Activated naive CD8-positive, alpha-beta T cell treated with anti-CD3 and anti-CD28 coated beads, Interleukin-2, amount 50 U/mL, for 16 hours (primary cell): ENCODE data around the gene PPP6R2.
"Not testable (repeated sequence)": the region's sequence is repeated elsewhere in the genome, so short reads cannot be mapped to it uniquely, and the experiment has no call there.

ENCODE experiments used
- DNase-seq: peaks from one replicate; pipeline ENCODE4 v3.0.0-alpha.2; 2020; ENCODE audit warnings: low read depth, low spot score

The PPP6R2 gene

DNA sequence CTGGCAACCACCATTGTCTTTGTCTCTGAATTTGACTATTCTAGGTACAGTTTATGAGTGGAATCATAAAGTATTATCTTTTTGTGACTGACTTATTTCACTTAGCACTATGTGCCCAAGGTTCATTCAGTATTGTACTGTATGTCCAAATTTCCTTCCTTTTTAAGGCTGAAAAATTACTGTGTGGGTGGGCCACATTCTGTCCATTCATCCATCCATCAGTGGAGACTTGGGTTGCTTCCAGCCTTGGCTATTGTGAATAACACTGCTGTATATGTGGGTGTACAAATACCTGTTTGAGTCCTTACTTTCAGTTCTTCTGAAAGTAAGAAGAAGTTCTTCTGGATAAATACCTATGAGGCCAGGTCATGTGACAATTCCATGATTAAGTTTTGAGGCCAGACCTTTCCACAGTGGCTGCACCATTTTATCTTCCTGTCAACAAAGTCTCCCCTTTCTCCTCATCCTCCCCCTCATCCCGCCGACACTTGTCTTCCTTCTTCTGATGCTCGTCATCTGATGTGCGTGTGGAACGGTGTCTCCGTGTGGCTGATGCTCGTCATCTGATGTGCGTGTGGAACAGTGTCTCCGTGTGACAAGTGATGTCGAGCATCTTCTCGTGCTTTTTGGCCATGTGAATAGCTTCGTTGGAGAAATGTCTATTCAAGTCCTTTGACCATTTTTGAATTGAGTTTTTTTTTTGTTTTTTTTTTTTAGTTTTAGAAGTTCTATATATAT, 82.2 kb downstream of the PPP6R2 start:
- no peak for DNase-seq

GRCh38 chr22:50432131-50432876, 89.2 kb downstream of the PPP6R2 start:
- DNase-seq, result no peak

- not testable (repeated sequence) for DNase-seq
Observed at GRCh38 chr22:50432877-50433510, 89.9 kb downstream of the PPP6R2 start.

GRCh38 chr22:50434849-50435248, 91.7 kb downstream of the PPP6R2 start:
- no peak for DNase-seq

DNA sequence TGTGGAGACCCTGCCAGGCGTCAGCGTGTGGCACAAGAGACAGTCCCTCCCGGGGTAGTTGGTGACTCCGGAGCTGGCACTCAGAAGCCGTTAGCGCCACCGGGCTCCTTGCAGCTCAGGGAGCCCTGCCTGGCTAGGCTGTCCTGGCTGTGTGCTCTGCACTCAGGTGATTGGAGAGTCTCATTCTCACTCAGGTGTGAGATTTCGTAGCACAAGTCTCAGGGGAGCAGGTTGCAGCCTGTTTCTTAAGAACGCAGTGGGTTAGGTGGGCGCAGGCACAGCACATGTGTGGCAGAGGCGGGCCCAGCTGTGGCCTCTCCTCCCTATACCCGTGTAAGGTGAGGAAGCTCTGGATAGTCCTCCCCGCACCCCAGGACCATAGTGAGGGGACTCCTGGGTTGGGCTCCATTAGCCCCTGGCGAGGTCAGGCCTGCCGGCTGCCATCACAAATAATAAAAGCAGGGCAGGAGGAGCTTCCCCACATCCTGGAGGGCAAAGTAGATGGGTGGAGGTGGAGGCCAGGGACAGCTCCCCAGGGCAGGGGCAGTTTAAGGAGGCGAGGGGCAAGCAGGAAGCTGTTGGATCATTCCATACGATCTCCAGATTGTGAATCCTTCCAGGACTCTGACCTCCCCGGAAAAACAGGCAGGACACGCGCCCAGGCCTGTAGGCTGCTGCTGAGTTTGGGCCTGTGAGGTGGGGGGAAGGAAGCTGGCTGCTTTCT, 92.3 kb downstream of the PPP6R2 start:
- no peak for DNase-seq

GRCh38 chr22:50436015-50436830, 93.1 kb downstream of the PPP6R2 start:
- DNase-seq, result no peak

- no peak for DNase-seq
Observed at GRCh38 chr22:50436841-50437341, 93.8 kb downstream of the PPP6R2 start.

DNA sequence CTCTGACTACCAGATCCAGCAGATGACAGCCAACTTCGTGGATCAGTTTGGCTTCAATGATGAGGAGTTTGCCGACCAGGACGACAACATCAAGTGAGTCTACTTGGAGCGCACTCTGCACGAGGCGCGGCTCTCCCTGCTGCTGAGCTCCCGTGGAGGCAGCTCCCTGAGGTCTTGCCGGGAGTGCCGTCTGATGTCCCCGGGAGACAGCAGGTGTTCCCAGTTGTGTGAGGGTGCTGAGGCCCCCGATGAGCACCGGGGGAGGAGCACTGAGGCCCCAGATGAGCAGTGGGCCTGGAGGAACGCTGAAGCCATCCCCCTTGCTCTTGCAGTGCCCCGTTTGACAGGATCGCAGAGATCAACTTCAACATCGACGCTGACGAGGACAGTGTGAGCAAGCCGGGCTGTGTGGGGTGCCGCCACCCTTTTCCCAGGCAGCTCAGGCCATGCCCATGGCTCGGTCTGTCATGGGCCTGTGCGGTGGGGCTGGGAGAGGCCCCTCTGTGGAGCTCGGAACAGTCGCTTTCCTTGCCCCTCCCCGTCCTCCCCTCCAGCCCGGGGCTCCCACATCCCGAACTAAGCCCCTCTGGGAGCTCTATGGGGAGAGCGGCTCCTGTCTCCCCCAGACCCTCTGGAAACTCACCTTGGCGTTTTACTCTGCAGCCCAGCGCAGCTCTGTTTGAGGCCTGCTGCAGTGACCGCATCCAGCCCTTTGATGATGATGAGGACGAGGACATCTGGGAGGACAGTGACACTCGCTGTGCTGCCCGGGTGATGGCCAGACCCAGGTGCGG, 94.6 kb downstream of the PPP6R2 start:
- DNase-seq, result no peak

DNA sequence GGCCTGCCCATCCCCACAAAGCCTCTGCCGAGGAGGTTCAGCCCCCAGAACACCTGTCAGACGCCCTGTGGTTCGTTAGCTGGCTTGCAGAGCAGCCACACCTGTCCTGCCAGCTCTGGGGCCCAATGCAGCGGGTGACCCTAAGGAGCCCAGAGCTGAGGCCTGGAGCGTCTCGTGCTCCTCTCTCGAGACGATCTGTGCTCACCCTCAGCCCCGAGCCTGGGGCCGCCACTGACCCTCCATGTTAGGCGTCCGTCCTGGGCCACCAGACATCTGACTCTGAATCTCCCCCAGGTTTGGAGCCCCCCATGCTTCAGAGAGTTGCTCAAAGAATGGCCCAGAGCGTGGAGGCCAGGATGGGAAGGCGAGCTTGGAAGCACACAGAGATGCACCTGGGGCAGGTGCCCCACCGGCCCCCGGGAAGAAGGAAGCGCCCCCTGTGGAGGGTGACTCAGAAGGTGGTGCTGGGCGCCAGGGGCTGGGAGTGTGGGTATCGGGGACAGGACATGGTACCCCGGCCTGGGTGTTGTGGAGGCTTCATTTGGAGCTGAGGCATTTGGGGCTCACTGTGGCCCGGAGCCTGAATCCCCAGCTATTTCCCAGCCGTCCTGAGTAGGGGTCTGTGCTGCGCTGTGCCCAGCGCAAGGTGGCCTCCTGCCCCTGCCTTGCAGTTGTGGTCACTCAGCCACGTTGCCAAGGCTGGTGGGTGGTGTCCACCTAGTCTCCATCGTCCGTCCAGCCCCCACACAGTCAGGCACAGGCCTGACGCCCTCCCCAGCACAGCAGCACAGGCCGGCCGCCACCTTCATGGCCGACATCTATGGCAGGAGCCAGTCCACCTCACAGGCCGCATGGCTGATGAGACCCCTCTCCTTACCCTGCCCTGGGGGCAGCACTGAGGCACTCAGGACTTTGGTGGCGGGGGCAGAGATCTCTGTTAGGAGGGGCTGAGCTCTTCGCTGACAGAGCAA, 95.5 kb downstream of the PPP6R2 start:
- no peak for DNase-seq

DNA sequence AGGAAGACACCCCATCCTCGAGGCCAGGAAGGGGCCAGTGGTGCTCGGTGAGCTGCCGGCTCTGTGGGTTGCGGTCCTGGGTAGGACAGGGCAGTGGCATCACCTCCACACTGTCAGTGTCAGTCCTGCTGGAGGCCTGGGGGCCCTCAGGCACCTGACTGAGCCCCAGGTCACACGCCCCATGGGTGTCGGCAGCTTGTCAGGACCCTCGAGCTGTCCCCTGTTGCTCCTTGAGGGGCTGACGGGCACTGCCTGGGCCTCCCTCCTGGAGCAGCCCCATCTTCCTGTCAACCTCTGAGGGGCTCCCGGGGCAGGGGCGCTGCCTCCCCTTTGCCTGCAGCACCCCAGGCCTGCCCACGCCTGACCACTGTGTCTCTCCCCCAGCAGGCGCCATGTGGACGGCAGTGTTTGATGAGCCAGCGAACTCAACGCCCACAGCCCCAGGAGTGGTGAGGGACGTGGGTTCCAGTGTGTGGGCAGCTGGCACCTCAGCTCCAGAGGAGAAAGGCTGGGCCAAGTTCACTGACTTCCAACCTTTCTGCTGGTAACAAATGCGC, 96.3 kb downstream of the PPP6R2 start:
- no peak for DNase-seq

- DNase-seq, result no peak
Observed at GRCh38 chr22:50439871-50440331, 96.8 kb downstream of the PPP6R2 start.

GRCh38 chr22:50440544-50441249, 97.6 kb downstream of the PPP6R2 start:
- no peak for DNase-seq

- no peak for DNase-seq
Observed at GRCh38 chr22:50441428-50441993, 98.4 kb downstream of the PPP6R2 start.

DNA sequence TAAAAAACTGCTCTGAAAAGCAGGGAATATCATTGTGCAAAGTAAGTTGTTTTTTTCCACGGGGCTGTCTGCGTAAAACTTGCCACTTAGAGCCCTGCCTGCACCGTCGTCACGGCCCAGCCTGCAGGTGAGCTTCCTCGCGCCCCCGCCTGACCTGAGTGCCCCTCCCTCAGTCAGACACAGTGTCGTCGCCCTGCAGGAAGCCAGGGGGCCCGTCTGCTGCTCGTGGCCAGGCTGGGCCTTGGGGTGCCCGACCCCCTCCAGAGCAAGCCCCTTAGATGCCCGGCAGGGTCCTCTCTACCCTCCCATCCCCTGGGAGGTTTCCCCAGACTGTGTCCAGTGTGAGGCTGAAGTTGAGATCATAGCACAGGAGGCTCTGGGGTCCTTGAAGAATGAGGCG, 100.1 kb downstream of the PPP6R2 start:
- no peak for DNase-seq

DNA sequence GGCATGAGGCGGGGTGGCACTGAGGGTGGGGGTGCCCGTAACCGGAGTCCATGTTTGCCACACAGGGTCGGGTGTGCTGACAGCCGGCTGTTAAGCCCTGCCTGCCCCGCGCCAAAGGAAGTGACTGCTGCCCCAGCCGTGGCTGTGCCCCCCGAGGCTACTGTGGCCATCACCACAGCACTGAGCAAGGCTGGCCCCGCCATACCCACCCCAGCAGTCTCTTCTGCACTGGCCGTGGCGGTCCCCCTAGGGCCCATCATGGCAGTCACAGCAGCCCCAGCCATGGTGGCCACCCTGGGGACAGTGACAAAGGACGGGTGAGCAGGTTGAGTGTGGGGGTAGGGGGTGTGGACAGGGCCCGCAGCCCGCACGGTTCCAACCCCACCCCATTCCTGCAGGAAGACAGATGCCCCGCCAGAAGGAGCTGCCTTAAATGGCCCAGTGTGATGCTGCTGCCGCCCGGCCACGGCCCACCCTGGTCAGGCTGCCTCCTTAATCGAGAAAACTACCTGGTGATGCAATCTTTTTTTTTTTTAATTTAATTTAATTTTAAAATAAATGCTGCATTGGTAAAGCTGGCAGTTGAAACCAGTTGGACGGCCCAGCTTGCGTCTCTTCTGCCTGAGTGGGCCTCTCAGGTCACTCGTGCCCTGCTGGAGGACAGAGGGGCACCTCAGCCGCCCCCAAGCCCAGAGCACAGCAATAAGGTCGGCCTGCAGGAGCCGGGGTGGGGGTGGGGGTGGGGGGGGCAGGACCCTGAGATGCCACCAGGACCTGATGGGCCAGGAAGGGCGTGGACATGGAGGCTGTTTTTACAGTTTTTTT, 100.9 kb downstream of the PPP6R2 start:
- no peak for DNase-seq

- no peak for DNase-seq
Observed at GRCh38 chr22:50444663-50445062, 101.5 kb downstream of the PPP6R2 start.
